HCT116 (cell line): ENCODE results near the gene ZNF606.

Experiments used
- CTCF ChIP-seq, 3 experiments: fragments of 200-600 bp in 1 of 3; sonication (generic) in 1 of 3; IDR thresholded peaks in 2 of 3; conservative IDR thresholded peaks in 1 of 3; 2 replicates each; pipeline ENCODE4 v1.5.1; 2012 to 2017; ENCODE audit warnings: low read depth in 2 of 3, low read length in 2 of 3, antibody characterized with exemption in 1 of 3, borderline replicate concordance in 1 of 3, control low read depth in 1 of 3, mild to moderate bottlenecking in 1 of 3, mixed read lengths in 1 of 3, mixed run types in 1 of 3, moderate library complexity in 1 of 3; ENCODE audit not compliant: insufficient read depth in 1 of 3
- EZH2phosphoT487 ChIP-seq: fragments of 200-600 bp; IDR thresholded peaks from 2 replicates; pipeline ENCODE4 v1.6.1; 2018; ENCODE audit warnings: antibody characterized with exemption, borderline replicate concordance
- POLR2A ChIP-seq: IDR thresholded peaks from 2 replicates; pipeline ENCODE4 v1.7.0; 2011; ENCODE audit warnings: borderline replicate concordance; ENCODE audit not compliant: insufficient read depth, insufficient read length; ENCODE audit errors: extremely low read depth
- SIN3A ChIP-seq: IDR thresholded peaks from 2 replicates; pipeline ENCODE4 v1.6.1; 2012; ENCODE audit warnings: low read depth

- TF ChIP-seq EZH2phosphoT487: no peak
- no peak for TF ChIP-seq CTCF (IDR thresholded peaks at IDR 0.05 in 2 of 3, conservative IDR thresholded peaks at IDR 0.05 in 1 of 3; ENCODE audit: borderline replicate concordance in 1 of 3, insufficient read depth in 1 of 3, low read depth in 2 of 3, low read length in 2 of 3)
- TF ChIP-seq SIN3A: no peak
- no peak for TF ChIP-seq POLR2A
Observed at GRCh38 chr19:58000677-58001076, 1.9 kb downstream of the ZNF606 start.
